HuH-7.5 (cell line): Measurements from ENCODE around the gene MAP2.
"Not testable (repeated sequence)": the region's sequence is repeated elsewhere in the genome, so short reads cannot be mapped to it uniquely, and the experiment has no call there.

Experiments used
- DNase-seq: peaks from one replicate; pipeline ENCODE4 v3.0.0; 2011; ENCODE audit warnings: low spot score

Gene MAP2

GRCh38 chr2:209473930-209474419 is 50.1 kb downstream of the MAP2 start:
- peak; percentile 9 for DNase-seq

- no peak for DNase-seq
Measured at GRCh38 chr2:209474960-209475359, 51.1 kb downstream of the MAP2 start.

GRCh38 chr2:209476367-209477208 is 52.7 kb downstream of the MAP2 start:
- DNase-seq: no peak

GRCh38 chr2:209492296-209492695 is 68.4 kb downstream of the MAP2 start:
- DNase-seq: not testable (repeated sequence)

- DNase-seq: not testable (repeated sequence)
Measured at GRCh38 chr2:209495068-209495620, 71.3 kb downstream of the MAP2 start.

GRCh38 chr2:209495855-209496585 is 72.2 kb downstream of the MAP2 start:
- DNase-seq: no peak

GRCh38 chr2:209496586-209496982 is 72.7 kb downstream of the MAP2 start:
- no peak for DNase-seq

- no peak for DNase-seq
Measured at GRCh38 chr2:209498614-209499013, 74.8 kb downstream of the MAP2 start.

GRCh38 chr2:209499069-209499468 is 75.2 kb downstream of the MAP2 start:
- no peak for DNase-seq

- DNase-seq: no peak
Measured at GRCh38 chr2:209501579-209501978, 77.7 kb downstream of the MAP2 start.

GRCh38 chr2:209505410-209505809 is 81.6 kb downstream of the MAP2 start:
- DNase-seq: no peak

GRCh38 chr2:209508255-209508654 is 84.4 kb downstream of the MAP2 start:
- DNase-seq: no peak

GRCh38 chr2:209511637-209512036 is 87.8 kb downstream of the MAP2 start:
- no peak for DNase-seq

GRCh38 chr2:209512971-209513370 is 89.1 kb downstream of the MAP2 start:
- DNase-seq: no peak

GRCh38 chr2:209517436-209517835 is 93.6 kb downstream of the MAP2 start:
- DNase-seq: no peak

GRCh38 chr2:209519271-209519670 is 95.4 kb downstream of the MAP2 start:
- no peak for DNase-seq

- no peak for DNase-seq
Measured at GRCh38 chr2:209519906-209520305, 96.1 kb downstream of the MAP2 start.

- no peak for DNase-seq
Measured at GRCh38 chr2:209523041-209523740, 99.3 kb downstream of the MAP2 start.

GRCh38 chr2:209523867-209524266 is 100.0 kb downstream of the MAP2 start:
- DNase-seq: no peak

GRCh38 chr2:209525331-209525730 is 101.5 kb downstream of the MAP2 start:
- DNase-seq: no peak

GRCh38 chr2:209525834-209526281 is 102.0 kb downstream of the MAP2 start:
- DNase-seq: no peak

- no peak for DNase-seq
Measured at GRCh38 chr2:209526561-209526960, 102.7 kb downstream of the MAP2 start.
